NCI-H2107 (cell line): ENCODE results near the gene TMEM127.
"Not testable (repeated sequence)": the region's sequence is repeated elsewhere in the genome, so short reads cannot be mapped to it uniquely, and the experiment has no call there.

Experiments used
- DNase-seq: peaks from one replicate; lab custom pipeline; 2025; lab: John Stamatoyannopoulos, UW

Gene TMEM127

DNA sequence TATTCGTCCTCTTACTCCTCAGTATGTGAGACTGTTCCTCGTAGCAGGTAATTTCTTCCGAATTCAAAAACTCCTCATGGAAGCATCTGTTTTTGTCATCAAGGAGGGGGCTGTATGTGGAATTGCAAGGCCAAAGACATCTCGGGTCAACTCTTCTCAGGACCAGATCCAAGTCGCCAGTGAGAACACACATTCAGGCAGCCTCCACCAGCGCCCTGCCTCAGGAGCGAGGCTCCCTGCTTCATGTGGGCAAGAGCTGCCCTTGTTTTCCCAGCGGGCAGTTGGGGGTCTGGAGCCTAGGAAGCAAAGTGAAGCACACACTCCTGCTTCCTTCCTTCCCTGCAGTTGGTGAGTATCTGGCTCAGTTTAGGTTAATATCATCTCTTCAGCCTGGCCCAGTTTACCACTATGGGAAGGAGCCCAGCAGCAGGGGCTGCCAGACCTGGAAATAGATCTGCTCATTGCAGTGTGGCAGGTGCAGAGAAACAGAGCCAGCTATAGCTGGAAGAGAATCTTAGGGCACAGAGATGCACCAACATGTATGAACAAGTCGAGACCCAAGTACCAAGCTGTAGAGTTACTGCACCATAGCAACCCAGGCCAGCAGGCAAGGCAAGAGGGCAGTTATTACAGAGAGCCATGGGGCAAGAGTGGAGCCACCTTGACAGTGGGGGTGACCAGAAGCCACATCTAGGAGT is 25.3 kb downstream of the TMEM127 start:
- DNase-seq = no peak

- no peak for DNase-seq
These were observed 26.0 kb downstream of the TMEM127 start for GRCh38 chr2:96239745-96240264.

GRCh38 chr2:96239091-96239490 is 26.7 kb downstream of the TMEM127 start:
- no peak for DNase-seq

DNA sequence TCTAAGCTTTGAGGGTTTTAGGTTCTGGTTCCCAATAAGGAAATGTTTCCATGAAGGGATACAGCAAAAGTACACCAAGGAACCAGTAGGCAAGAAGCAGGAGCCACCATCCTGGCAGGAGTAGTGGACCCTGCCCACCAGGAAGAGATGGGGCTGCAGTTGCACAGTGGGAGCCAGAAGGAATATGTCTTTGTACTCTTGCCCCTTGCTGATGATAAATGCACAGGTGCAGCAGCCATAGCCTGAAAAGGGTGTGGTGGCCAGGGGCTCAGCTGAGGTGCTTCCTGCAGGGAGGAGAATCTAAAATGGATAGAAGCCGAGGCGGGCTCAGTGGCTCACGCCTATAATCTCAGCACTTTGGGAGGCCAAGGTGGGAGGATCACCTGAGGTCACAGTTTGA is 27.5 kb downstream of the TMEM127 start:
- no peak for DNase-seq

GRCh38 chr2:96236882-96237281 is 28.9 kb downstream of the TMEM127 start:
- no peak for DNase-seq

DNA sequence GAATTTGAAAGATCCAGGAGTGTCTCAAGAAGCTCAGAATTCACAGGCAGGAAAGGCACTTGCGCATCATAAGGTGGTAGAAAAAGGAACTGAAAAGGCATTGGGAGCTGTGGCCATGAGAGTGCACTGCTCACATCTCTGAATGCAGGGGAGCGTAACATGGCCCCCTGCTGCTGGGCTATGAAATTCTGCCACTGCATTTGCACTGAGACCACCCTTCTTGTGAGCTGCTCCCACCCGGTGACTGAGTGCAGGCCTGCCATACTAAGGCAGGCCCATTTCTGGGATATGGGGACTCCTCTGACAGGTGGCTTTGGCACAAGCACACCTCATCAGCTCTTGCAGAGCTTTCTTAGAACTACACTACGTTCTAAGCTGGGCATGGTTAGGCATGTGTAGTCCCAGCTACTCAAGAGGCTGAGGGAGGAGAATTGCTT is 31.9 kb downstream of the TMEM127 start:
- no peak for DNase-seq

DNA sequence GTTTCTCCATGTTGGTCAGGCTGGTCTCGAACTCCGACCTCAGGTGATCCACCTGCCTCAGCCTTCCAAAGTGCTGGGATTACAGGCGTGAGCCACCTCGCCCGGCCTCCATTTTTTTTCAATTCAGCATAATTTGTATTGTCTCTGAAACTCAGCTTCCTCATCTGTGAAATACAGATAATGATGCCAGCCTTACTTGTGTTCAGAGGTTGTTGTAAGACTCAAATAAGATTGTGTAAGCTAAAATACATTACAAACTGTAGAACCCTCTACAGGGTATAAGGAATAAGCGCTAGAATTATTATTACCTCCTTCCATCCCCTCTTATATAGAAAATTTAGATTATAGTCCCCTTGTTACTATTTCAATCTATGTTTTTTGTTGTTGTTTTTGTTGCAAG is 32.4 kb downstream of the TMEM127 start:
- DNase-seq = no peak

DNA sequence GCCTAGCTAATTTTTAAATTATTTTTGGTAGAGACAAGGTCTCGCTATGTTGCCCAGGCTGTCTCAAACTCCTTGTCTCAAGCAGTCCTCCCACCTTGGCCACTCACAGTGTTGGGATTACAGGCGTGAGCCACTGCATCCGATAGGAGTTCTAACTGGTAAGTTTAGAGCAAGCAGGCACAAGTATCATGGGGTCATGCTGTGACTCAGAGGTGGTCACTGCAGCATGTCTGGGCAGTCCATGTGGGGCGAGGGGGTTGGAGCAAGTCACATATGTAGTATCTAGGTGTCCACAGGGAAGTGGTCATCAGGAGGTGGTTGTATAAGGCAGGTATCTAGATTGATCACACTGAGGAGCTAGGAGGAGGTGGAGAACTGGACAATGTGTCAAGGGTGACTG is 34.5 kb downstream of the TMEM127 start:
- DNase-seq = no peak

DNA sequence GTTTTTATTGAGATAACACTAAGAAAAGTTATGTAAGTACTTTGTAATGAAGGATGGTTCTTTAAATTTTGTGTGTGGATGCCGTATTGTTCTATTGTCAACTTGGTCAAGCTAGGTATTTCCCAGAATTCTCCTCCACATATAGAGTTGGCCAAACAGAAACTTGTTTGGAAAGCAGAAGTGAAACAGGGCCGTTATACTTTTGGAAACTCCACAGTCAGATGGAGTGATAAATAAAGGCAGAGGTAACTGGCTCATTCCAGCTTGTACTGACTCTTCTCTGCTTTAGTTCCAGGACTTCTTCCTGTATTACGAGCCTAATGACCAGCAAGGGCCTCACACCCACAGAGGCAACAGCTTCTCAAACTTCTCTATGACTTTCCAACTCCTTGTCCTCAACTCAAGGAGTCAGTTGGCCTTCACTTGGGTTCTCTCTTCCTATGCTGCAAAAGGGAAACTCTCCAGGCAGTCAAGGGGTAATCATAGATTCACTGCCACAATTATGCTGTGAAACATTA is 40.7 kb downstream of the TMEM127 start:
- no peak for DNase-seq

DNA sequence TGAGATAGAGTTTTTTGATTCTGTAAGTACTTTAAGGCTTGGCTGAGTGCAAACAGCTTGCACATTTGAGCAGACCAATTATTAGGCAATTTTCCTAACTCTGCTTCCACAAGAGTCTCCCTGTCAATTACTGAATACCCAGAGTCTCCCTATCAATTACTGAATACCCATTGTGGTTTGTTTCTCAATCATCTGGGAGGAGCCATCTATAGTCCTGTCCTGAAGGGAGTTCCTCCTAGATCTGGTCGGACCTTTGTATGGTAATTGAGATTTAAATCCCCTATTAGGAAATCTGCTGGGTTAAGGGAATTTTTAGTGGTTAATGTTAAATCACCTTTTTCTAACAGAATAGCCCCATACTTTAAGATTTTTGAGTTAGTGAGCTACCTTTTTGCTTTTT is 44.7 kb downstream of the TMEM127 start:
- not testable (repeated sequence) for DNase-seq

DNA sequence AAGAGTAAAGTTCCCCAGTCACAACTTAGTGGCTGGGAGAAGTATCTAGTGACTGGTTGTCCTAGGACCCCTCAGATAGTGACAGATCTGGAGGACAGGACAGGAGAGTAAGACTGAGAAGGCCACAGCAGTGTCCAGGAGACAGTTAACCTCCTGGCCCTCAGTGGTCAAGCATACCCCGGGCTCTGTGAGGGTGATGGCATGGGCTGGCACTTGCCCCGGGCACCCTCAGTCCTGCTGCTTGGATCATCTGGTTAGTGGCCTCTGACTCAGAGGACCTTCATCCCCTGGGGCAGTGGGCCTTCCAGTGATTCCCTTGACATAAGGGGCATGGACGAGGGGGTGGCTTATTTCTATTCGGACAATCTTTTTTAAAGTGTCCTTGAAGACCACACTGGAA is 45.8 kb downstream of the TMEM127 start:
- DNase-seq = not testable (repeated sequence)

GRCh38 chr2:96218508-96219131 is 47.2 kb downstream of the TMEM127 start:
- no peak for DNase-seq

DNA sequence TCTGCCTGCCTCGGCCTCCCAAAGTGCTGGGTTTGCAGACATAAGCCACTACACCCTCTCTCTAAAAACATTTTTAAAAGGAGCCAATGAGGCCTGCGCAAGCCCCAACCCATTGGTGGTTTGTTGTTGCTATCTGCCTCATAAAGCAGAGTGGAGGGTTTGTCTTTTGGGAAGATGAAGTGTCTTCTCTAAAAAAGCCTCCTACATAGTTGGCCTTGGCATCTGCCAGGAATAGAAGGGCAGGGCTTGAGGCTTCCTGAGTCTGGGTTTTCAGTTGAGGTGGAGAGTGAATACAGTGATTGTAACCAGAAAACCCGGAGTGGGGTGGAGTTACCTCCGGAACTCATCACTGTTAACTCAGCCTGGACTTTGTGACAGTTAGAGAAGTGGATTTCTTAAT is 51.2 kb downstream of the TMEM127 start:
- no peak for DNase-seq

DNA sequence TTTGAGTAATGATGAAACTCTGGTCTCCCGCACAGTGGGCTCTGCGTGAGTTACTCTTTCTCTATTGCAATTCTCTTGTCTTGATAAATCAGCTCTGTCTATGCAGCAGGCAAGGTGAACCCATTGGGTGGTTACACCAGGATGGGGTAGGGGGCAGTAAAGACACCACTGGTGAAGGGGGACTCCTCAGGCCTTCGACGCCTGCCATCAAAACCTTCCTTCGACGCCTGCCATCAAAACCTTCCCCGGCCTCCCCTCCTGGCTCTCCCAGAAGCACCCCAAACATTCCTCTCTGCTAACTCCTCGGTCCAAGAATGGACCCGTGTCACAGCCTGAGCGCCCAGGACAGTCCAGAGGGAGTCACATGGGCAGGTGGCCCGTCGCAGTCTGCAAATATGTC is 52.4 kb downstream of the TMEM127 start:
- DNase-seq = no peak

- no peak for DNase-seq
These were observed 53.5 kb downstream of the TMEM127 start for GRCh38 chr2:96212339-96212738.

DNA sequence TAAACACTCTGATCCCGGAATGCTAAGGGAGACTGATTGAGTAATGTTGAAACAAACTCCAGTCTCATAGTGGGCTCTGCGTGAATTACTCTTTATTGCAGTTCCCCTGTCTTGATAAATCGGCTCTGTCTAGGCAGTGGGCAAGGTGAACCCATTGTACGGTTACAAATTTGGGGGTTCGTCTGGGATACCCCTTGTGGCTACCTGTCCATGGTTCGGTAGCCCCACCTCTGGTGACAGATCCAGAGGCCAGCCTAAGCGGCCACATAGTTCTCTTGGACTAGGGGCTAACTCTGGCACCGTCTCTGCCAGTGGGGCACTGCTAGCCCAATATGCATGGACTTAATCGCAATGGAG is 56.1 kb downstream of the TMEM127 start:
- DNase-seq = no peak

- no peak for DNase-seq
These were observed 56.6 kb downstream of the TMEM127 start for GRCh38 chr2:96209011-96209728.

- peak; percentile 92 for DNase-seq
These were observed 57.4 kb downstream of the TMEM127 start, which contains the start of gene STARD7 for GRCh38 chr2:96208143-96209010. Gene STARD7 (minus strand): TSS chr2:96208827. CDS start chr2:96208434, 393 bp downstream.

DNA sequence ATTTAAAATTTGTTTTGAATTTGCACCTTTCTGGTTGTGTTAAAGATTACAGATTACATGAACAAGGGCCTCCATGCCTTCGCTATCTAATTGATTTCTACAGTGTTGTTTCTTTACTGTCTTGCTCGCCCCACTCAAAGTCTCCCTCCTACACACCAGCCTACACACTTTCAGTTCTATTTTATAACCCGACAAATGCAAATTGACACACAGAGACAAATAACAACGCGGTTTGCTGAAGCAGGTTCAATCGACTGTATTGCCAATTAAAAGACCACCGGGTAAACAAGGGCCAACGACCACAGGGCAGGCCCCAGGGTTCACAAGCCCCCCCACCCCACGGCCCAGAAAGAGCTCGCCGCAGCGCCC is 58.0 kb downstream of the TMEM127 start:
- DNase-seq = no peak

DNA sequence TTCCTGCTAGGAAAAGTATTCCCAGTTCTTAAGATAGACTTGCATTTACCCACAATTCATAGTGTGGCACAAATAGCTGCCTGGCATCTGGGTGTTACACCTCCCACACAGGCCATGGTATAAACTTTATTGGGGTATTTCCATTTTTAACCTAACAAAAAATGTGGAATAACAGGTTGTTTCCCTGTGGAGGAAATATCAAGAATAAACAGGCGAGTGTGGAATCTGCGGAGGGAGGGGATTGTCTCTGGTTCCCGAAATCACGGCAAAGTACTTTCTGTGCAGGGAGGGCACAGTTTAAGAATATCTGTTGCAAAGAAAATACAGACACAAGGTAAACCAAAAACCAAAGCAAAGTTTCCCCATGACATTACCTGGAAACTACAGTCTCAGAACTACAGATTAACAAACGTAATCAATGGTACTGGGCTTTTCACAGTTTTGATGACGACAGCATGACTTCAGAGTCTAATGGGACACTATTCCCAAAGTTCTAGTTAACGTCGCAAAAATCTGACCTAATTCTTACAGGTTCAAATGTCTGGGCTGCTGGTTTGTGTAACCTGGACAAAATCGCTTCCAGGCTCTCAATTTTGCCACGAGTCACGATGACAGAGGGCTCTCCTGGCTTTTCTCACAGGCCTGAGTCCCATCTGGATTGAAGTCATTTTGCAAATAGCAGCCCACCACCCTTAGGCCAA is 58.6 kb downstream of the TMEM127 start:
- no peak for DNase-seq

GRCh38 chr2:96205888-96206287 is 59.9 kb downstream of the TMEM127 start:
- no peak for DNase-seq
